IMR-90 (cell line): Measurements from ENCODE around the gene TDP2. TPM values are rescaled to one million over a fixed set of nuclear protein-coding genes. Genes with fewer than 3 reads are reported as not detected.

Experiments used
- ATAC-seq: fragments of 200-7000 bp; cut with Tn5 transposase; 2 replicates; pipeline ENCODE4 v1.9.1; 2020; ENCODE audit warnings: low read depth, mild to moderate bottlenecking, moderate library complexity
- BruUV-seq: library from RNA; stranded (reverse); fragments of 400-500 nt; replicated peaks from 2 replicates; lab custom pipeline; 2021; lab: Mats Ljungman, UMichigan
- CTCF ChIA-PET: fragments of 300-600 bp; formaldehyde crosslinking; extraction: SDS; loops from one replicate; lab custom pipeline; 2021; ENCODE audit warnings: antibody characterized with exemption; lab: Yijun Ruan, JAX
- POLR2A ChIA-PET: fragments of 300-600 bp; sonication (Branson Sonifier 250); formaldehyde crosslinking; loops from one replicate; lab custom pipeline; 2022; ENCODE audit warnings: antibody characterized with exemption; ENCODE audit not compliant: unreplicated experiment; lab: Charles Lee
- DNase-seq: peaks from one replicate; pipeline ENCODE4 v3.0.0; 2013
- H2AFZ ChIP-seq: replicated peaks from 2 replicates; pipeline ENCODE3; 2013; ENCODE audit warnings: low read length, mild to moderate bottlenecking; ENCODE audit not compliant: poor library complexity
- H2AK5ac ChIP-seq: 2 replicates; pipeline ENCODE4 v1.6.1; 2013; ENCODE audit warnings: low read depth, low read length, inconsistent platforms
- H2AK9ac ChIP-seq: replicated peaks from 2 replicates; pipeline ENCODE3; 2013; ENCODE audit warnings: mild to moderate bottlenecking, low read depth, low read length, moderate library complexity; ENCODE audit not compliant: poor library complexity
- H2BK120ac ChIP-seq: 2 replicates; pipeline ENCODE4 v1.6.1; 2013; ENCODE audit warnings: low read depth, low read length, inconsistent platforms
- H2BK15ac ChIP-seq: 3 replicates; pipeline ENCODE4 v1.6.1; 2013; ENCODE audit warnings: low read depth, low read length, inconsistent platforms
- H2BK20ac ChIP-seq: 2 replicates; pipeline ENCODE4 v1.6.1; 2013; ENCODE audit warnings: low read depth, mild to moderate bottlenecking, inconsistent platforms, low read length, moderate library complexity
- H2BK5ac ChIP-seq: 2 replicates; pipeline ENCODE4 v1.6.1; 2013; ENCODE audit warnings: mild to moderate bottlenecking, low read depth, low read length, inconsistent platforms; ENCODE audit not compliant: poor library complexity, severe bottlenecking
- H3K14ac ChIP-seq: replicated peaks from 2 replicates; pipeline ENCODE4 v1.6.1; 2013; ENCODE audit warnings: low read depth, low read length, inconsistent platforms
- H3K18ac ChIP-seq: 2 replicates; pipeline ENCODE4 v1.6.1; 2013; ENCODE audit warnings: low read depth, low read length, control low read depth
- H3K23ac ChIP-seq: 2 replicates; pipeline ENCODE4 v1.6.1; 2013; ENCODE audit warnings: low read depth, low read length, inconsistent platforms
- H3K27ac ChIP-seq: 2 replicates; pipeline ENCODE4 v1.5.1; 2013; ENCODE audit warnings: mild to moderate bottlenecking, control low read depth, low read length; ENCODE audit not compliant: insufficient read depth
- H3K27me3 ChIP-seq: 2 replicates; pipeline ENCODE4 v1.6.1; 2013; ENCODE audit warnings: low read length; ENCODE audit not compliant: control insufficient read depth, insufficient read depth
- H3K36me3 ChIP-seq: 2 replicates; pipeline ENCODE4 v1.6.1; 2013; ENCODE audit warnings: low read length, mixed read lengths; ENCODE audit not compliant: control insufficient read depth, insufficient read depth
- H3K4ac ChIP-seq: 2 replicates; pipeline ENCODE4 v1.6.1; 2013; ENCODE audit warnings: low read depth, low read length, inconsistent platforms
- H3K4me1 ChIP-seq: 2 replicates; pipeline ENCODE4 v1.6.1; 2013; ENCODE audit warnings: low read length, mixed read lengths; ENCODE audit not compliant: control insufficient read depth, insufficient read depth
- H3K4me2 ChIP-seq: 2 replicates; pipeline ENCODE4 v1.6.1; 2013; ENCODE audit warnings: low read depth, mild to moderate bottlenecking, control low read depth, low read length, moderate library complexity
- H3K4me3 ChIP-seq: 2 replicates; pipeline ENCODE4 v1.5.1; 2013; ENCODE audit warnings: low read depth, mild to moderate bottlenecking, control low read depth, low read length, moderate library complexity; ENCODE audit not compliant: insufficient read depth
- H3K56ac ChIP-seq: 2 replicates; pipeline ENCODE4 v1.6.1; 2013; ENCODE audit warnings: low read length, inconsistent platforms; ENCODE audit not compliant: insufficient read depth; ENCODE audit errors: extremely low read depth
- H3K79me1 ChIP-seq, 2 experiments: 2 replicates each; pipeline ENCODE4 v1.6.1; 2013; ENCODE audit warnings: low read length in 2 of 2, inconsistent platforms in 1 of 2, low read depth in 1 of 2
- H3K9ac ChIP-seq: 2 replicates; pipeline ENCODE4 v1.6.1; 2013; ENCODE audit warnings: low read depth, low read length, control low read depth
- H3K9me1 ChIP-seq: 2 replicates; pipeline ENCODE4 v1.6.1; 2013; ENCODE audit warnings: low read length, inconsistent platforms; ENCODE audit not compliant: insufficient read depth
- H3K9me3 ChIP-seq: 2 replicates; pipeline ENCODE4 v1.6.1; 2013; ENCODE audit warnings: low read length; ENCODE audit not compliant: control insufficient read depth, insufficient read depth
- H4K20me1 ChIP-seq: 2 replicates; pipeline ENCODE4 v1.6.1; 2013; ENCODE audit warnings: low read length, inconsistent platforms; ENCODE audit not compliant: insufficient read depth
- H4K5ac ChIP-seq: 2 replicates; pipeline ENCODE4 v1.6.1; 2013; ENCODE audit warnings: mild to moderate bottlenecking, low read depth, low read length, control low read depth
- H4K8ac ChIP-seq, 2 experiments: 2 replicates each; pipeline ENCODE4 v1.6.1; 2013; ENCODE audit warnings: low read depth in 2 of 2, low read length in 2 of 2, control low read depth in 1 of 2, inconsistent platforms in 1 of 2
- H4K91ac ChIP-seq: 2 replicates; pipeline ENCODE4 v1.6.1; 2013; ENCODE audit warnings: low read depth, low read length, inconsistent platforms; ENCODE audit not compliant: insufficient read depth
- BHLHE40 ChIP-seq: fragments of 150-350 bp; IDR thresholded peaks from 2 replicates; pipeline ENCODE4 v1.6.1; 2016; ENCODE audit warnings: mild to moderate bottlenecking, low read depth, low read length
- CEBPB ChIP-seq: IDR thresholded peaks from 2 replicates; pipeline ENCODE4 v1.6.1; 2012; ENCODE audit warnings: low read depth, low read length, improper control_type of control experiment
- FOS ChIP-seq: fragments of 150-350 bp; IDR thresholded peaks from 2 replicates; pipeline ENCODE4 v1.6.1; 2016; ENCODE audit warnings: low read depth, low read length
- NFE2L2 ChIP-seq: fragments of 150-350 bp; IDR thresholded peaks from 2 replicates; pipeline ENCODE4 v1.6.1; 2016; ENCODE audit warnings: low read depth, mild to moderate bottlenecking, low read length
- POLR2A ChIP-seq: IDR thresholded peaks from 2 replicates; pipeline ENCODE4 v1.6.1; 2012; ENCODE audit warnings: mild to moderate bottlenecking, low read depth, low read length
- RAD21 ChIP-seq: IDR thresholded peaks from 2 replicates; pipeline ENCODE4 v1.6.1; 2012; ENCODE audit warnings: low read length, improper control_type of control experiment
- RCOR1 ChIP-seq: IDR thresholded peaks from 2 replicates; pipeline ENCODE4 v1.6.1; 2012; ENCODE audit warnings: mild to moderate bottlenecking, low read length, improper control_type of control experiment; ENCODE audit not compliant: insufficient replicate concordance
- USF2 ChIP-seq: fragments of 150-350 bp; IDR thresholded peaks from 2 replicates; pipeline ENCODE4 v1.6.1; 2017; ENCODE audit warnings: mild to moderate bottlenecking, antibody characterized with exemption, low read length, low read depth
- WGBS, 2 experiments: methylation state at CpG; one replicate each; pipeline versions ENCODE4 v1.1.5 to v1.1.7; 2013; ENCODE audit warnings: missing lambda C conversion rate in 2 of 2; ENCODE audit not compliant: insufficient read length in 1 of 2; ENCODE audit errors: extremely low coverage in 2 of 2; 5-methylcytosine and 5-hydroxymethylcytosine counted together
- dilution Hi-C: fragments of 300-500 bp; cut with HindIII; formaldehyde crosslinking; loops from one replicate; pipeline ENCODE4 v1.14.3; 2018; ENCODE audit warnings: low sequenced_read_pairs; ENCODE audit not compliant: unreplicated experiment
- in situ Hi-C: fragments of 300-500 bp; cut with MboI; formaldehyde crosslinking; loops from 3 replicates; pipeline ENCODE4 v1.14.3; 2019; ENCODE audit warnings: low sequenced_read_pairs, inconsistent platforms, mixed read lengths
- intact Hi-C: fragments of 100-400 bp; cut with micrococcal nuclease; formaldehyde crosslinking; loops from 2 replicates; pipeline ENCODE4 v1.10.0; 2022
- polyA plus RNA-seq, 3 experiments: library from polyadenylated mRNA; depleted of rRNA; stranded (reverse); fragments of >200 nt; gene quantifications; 2 replicates each; pipeline ENCODE4 v1.2.3, GENCODE V29; 2012; ENCODE audit warnings: low replicate concordance in 1 of 3
- total RNA-seq: library from RNA; depleted of rRNA; stranded (reverse); fragments of >200 nt; gene quantifications from 2 replicates; pipeline ENCODE4 v1.2.3, GENCODE V29; 2012

TDP2 gene
- total and polyA plus RNA-seq, 2 of the 4 experiments (the other 2 are of a cell fraction) = 13.6 to 22.8 TPM

- intact Hi-C loops (no loop called here), dilution Hi-C loops (no loop called here), in situ Hi-C loops (no loop called here)
- H4K5ac ChIP-seq = no peak overlapping the region
- no TSS peak for BruUV-seq
- DNase-seq = no peak
- H4K91ac ChIP-seq = no peak overlapping the region
- H2AK9ac ChIP-seq = no peak overlapping the region
- no peaks in the 10 kb centered on the region for H3K36me3 ChIP-seq
- no peak overlapping the region for H2AFZ ChIP-seq
- no peaks in the 10 kb centered on the region for H3K27me3 ChIP-seq
- POLR2A ChIA-PET = no interaction called here
- H3K27ac ChIP-seq = no peak overlapping the region
- H3K4me3 ChIP-seq = no peak overlapping the region
- CTCF ChIA-PET = interaction anchor here (0.6 kb wide), 1 partner anchor 47 kb away, joined by 3 read pairs; no protein-coding TSS in a partner anchor
- no peaks in the 10 kb centered on the region for H3K9me1 ChIP-seq
- no peak overlapping the region for H3K14ac ChIP-seq
- H4K20me1 ChIP-seq = no peaks in the 10 kb centered on the region
- no peak overlapping the region for H3K23ac ChIP-seq
- no peak for ATAC-seq
- no CpG with 5 or more reads among the region's 7 CpGs for WGBS, 2 experiments
- no peak overlapping the region for H4K8ac ChIP-seq
- H3K9me3 ChIP-seq = no peaks in the 10 kb centered on the region
- no peak overlapping the region for H3K4ac ChIP-seq
- no peaks in the 10 kb centered on the region for H3K4me1 ChIP-seq
- H2AK5ac ChIP-seq = no peak overlapping the region
- H2BK20ac ChIP-seq = no peak overlapping the region
- H3K79me1 ChIP-seq = no peaks in the 10 kb centered on the region
- TF ChIP-seq USF2 (no peak), NFE2L2 (no peak), RAD21 (no peak), POLR2A (no peak), CEBPB (no peak), RCOR1 (no peak), BHLHE40 (no peak), FOS (no peak)
- no peak overlapping the region for H3K18ac ChIP-seq
- H3K56ac ChIP-seq = no peak overlapping the region
- no peak overlapping the region for H2BK120ac ChIP-seq
- H3K9ac ChIP-seq = no peak overlapping the region
- no peak overlapping the region for H2BK15ac ChIP-seq
- no peak overlapping the region for H2BK5ac ChIP-seq
- H3K4me2 ChIP-seq = no peak overlapping the region
Observed at GRCh38 chr6:24621626-24622289, 44.9 kb downstream of the TDP2 start.
